Neural crest cell (in vitro differentiated cells): ENCODE data around the gene PIK3CA. TPM values are rescaled to one million over a fixed set of nuclear protein-coding genes. Genes with fewer than 3 reads are reported as not detected.
"Not testable (repeated sequence)": the region's sequence is repeated elsewhere in the genome, so short reads cannot be mapped to it uniquely, and the experiment has no call there.

Experiments
- DNase-seq: peaks from one replicate; pipeline ENCODE4 v3.0.0; 2021; ENCODE audit warnings: low read depth, mixed read lengths, low spot score
- H3K27ac Mint-ChIP-seq: one replicate; pipeline ENCODE4 v1.8.0; 2021; ENCODE audit warnings: mild to moderate bottlenecking, mixed read lengths; ENCODE audit not compliant: unreplicated experiment
- H3K27me3 Mint-ChIP-seq: 2 replicates; pipeline ENCODE4 v1.8.0; 2021; ENCODE audit warnings: low read depth, mild to moderate bottlenecking, mixed read lengths
- H3K36me3 Mint-ChIP-seq: 2 replicates; pipeline ENCODE4 v1.8.0; 2021; ENCODE audit warnings: low read depth, mild to moderate bottlenecking, mixed read lengths
- H3K4me1 Mint-ChIP-seq: 2 replicates; pipeline ENCODE4 v1.8.0; 2021; ENCODE audit warnings: mixed read lengths
- H3K4me3 Mint-ChIP-seq: one replicate; pipeline ENCODE4 v1.8.0; 2021; ENCODE audit warnings: mild to moderate bottlenecking, mixed read lengths
- H3K9me3 Mint-ChIP-seq: 2 replicates; pipeline ENCODE4 v1.8.0; 2021; ENCODE audit warnings: mixed read lengths
- CTCF ChIP-seq: fragments of 200-600 bp; sonication (generic); conservative IDR thresholded peaks from 2 replicates; pipeline ENCODE4 v1.5.0; 2021; ENCODE audit warnings: antibody characterized with exemption, mild to moderate bottlenecking
- total RNA-seq: library from RNA; stranded (reverse); gene quantifications from 2 replicates; pipeline ENCODE4 v1.2.1, GENCODE V29; 2021

Gene PIK3CA
- total RNA-seq, 1 donor from 2014 or later: 14.1 TPM

GRCh38 chr3:179229177-179229576 is 81.0 kb downstream of the PIK3CA start:
- H3K9me3 Mint-ChIP-seq: peaks cover 4% of the 10 kb centered on the region
- no peak overlapping the region for H3K27ac Mint-ChIP-seq
- H3K27me3 Mint-ChIP-seq: no peaks in the 10 kb centered on the region
- peaks cover 5% of the 10 kb centered on the region for H3K4me1 Mint-ChIP-seq
- no peak overlapping the region for H3K4me3 Mint-ChIP-seq
- peaks cover 18% of the 10 kb centered on the region for H3K36me3 Mint-ChIP-seq
- no peak for DNase-seq
- TF ChIP-seq CTCF: no peak

GRCh38 chr3:179233043-179233442 is 84.9 kb downstream of the PIK3CA start:
- H3K36me3 Mint-ChIP-seq: peaks cover 13% of the 10 kb centered on the region
- peaks cover 4% of the 10 kb centered on the region for H3K9me3 Mint-ChIP-seq
- no peak for TF ChIP-seq CTCF
- H3K4me3 Mint-ChIP-seq: no peak overlapping the region
- no peaks in the 10 kb centered on the region for H3K27me3 Mint-ChIP-seq
- no peaks in the 10 kb centered on the region for H3K4me1 Mint-ChIP-seq
- H3K27ac Mint-ChIP-seq: no peak overlapping the region
- no peak for DNase-seq

GRCh38 chr3:179234199-179234598 is 86.0 kb downstream of the PIK3CA start:
- Mint-ChIP-seq H3K4me3 (no peak overlapping the region), H3K4me1 (no peaks in the 10 kb centered on the region), H3K36me3 (peaks cover 13% of the 10 kb centered on the region), H3K27ac (no peak overlapping the region), H3K9me3 (peaks cover 4% of the 10 kb centered on the region), H3K27me3 (no peaks in the 10 kb centered on the region)
- no peak for TF ChIP-seq CTCF
- no peak for DNase-seq

GRCh38 chr3:179236669-179237301 is 88.6 kb downstream of the PIK3CA start:
- H3K4me1 Mint-ChIP-seq: no peaks in the 10 kb centered on the region
- no peak for DNase-seq

GRCh38 chr3:179240299-179240698 is 92.1 kb downstream of the PIK3CA start:
- H3K9me3 Mint-ChIP-seq: not testable (repeated sequence)

More at GRCh38 chr3:179236669-179237301, 88.6 kb downstream of the PIK3CA start:
- no peak for TF ChIP-seq CTCF
- Mint-ChIP-seq H3K9me3 (no peaks in the 10 kb centered on the region), H3K36me3 (no peaks in the 10 kb centered on the region), H3K27me3 (no peaks in the 10 kb centered on the region), H3K27ac (no peak overlapping the region), H3K4me3 (no peak overlapping the region)

GRCh38 chr3:179242859-179243258 is 94.7 kb downstream of the PIK3CA start:
- H3K27me3 Mint-ChIP-seq, H3K4me1 Mint-ChIP-seq, H3K36me3 Mint-ChIP-seq, H3K9me3 Mint-ChIP-seq, H3K4me3 Mint-ChIP-seq, DNase-seq, H3K27ac Mint-ChIP-seq: not testable (repeated sequence)

More at GRCh38 chr3:179240299-179240698, 92.1 kb downstream of the PIK3CA start:
- H3K4me3 Mint-ChIP-seq, H3K27ac Mint-ChIP-seq, DNase-seq, H3K4me1 Mint-ChIP-seq, H3K27me3 Mint-ChIP-seq, H3K36me3 Mint-ChIP-seq: not testable (repeated sequence)
